PC-3 (cell line): ENCODE results near the gene CADPS2.

Source experiments
- CTCF ChIP-seq: fragments of 300-600 bp; sonication (generic); conservative IDR thresholded peaks from 2 replicates; pipeline ENCODE4 v1.5.1; 2017; ENCODE audit warnings: antibody characterized with exemption, low read depth, mild to moderate bottlenecking, low read length
- EZH2 ChIP-seq: fragments of 300-600 bp; sonication (generic); IDR thresholded peaks from one replicate; pipeline ENCODE4 v1.6.1; 2017; ENCODE audit warnings: antibody characterized with exemption, mild to moderate bottlenecking, low read length; ENCODE audit not compliant: unreplicated experiment

- TF ChIP-seq CTCF = no peak
- no peak for TF ChIP-seq EZH2
Observed at GRCh38 chr7:122588621-122589020, 297.6 kb downstream of the CADPS2 start.
